MM.1S (cell line): ENCODE results near the gene AGGF1.
"Not testable (repeated sequence)": the region's sequence is repeated elsewhere in the genome, so short reads cannot be mapped to it uniquely, and the experiment has no call there.

ENCODE experiments used
- DNase-seq: peaks from one replicate; pipeline ENCODE4 v3.0.0-alpha.2; 2015
- H2AFZ ChIP-seq: fragments of 300-600 bp; sonication (generic); 2 replicates; pipeline ENCODE4 v1.6.0; 2016; ENCODE audit warnings: antibody characterized with exemption, low read length
- H3F3A ChIP-seq: fragments of 300-600 bp; sonication (generic); 2 replicates; pipeline ENCODE4 v1.6.1; 2016; ENCODE audit warnings: mild to moderate bottlenecking, antibody characterized with exemption, low read length, moderate library complexity, mixed read lengths; ENCODE audit not compliant: insufficient read depth
- H3K27ac ChIP-seq: fragments of 300-600 bp; sonication (generic); 2 replicates; pipeline ENCODE4 v1.5.1; 2016; ENCODE audit warnings: mild to moderate bottlenecking, low read length
- H3K27me3 ChIP-seq: fragments of 300-600 bp; sonication (generic); replicated peaks from 2 replicates; pipeline ENCODE4 v1.6.0; 2016; ENCODE audit warnings: low read length; ENCODE audit not compliant: insufficient read depth
- H3K36me3 ChIP-seq: fragments of 300-600 bp; sonication (generic); replicated peaks from 2 replicates; pipeline ENCODE4 v1.6.1; 2016; ENCODE audit warnings: mild to moderate bottlenecking, low read length, mixed read lengths; ENCODE audit not compliant: insufficient read depth
- H3K4me1 ChIP-seq: fragments of 300-600 bp; sonication (generic); 2 replicates; pipeline ENCODE4 v1.6.1; 2016; ENCODE audit warnings: low read length, mixed read lengths
- H3K4me2 ChIP-seq: fragments of 300-600 bp; sonication (generic); 2 replicates; pipeline ENCODE4 v1.6.0; 2016; ENCODE audit warnings: low read depth, low read length
- H3K4me3 ChIP-seq: fragments of 300-600 bp; sonication (generic); 2 replicates; pipeline ENCODE4 v1.5.1; 2016; ENCODE audit warnings: low read length, mixed read lengths
- H3K79me2 ChIP-seq: fragments of 300-600 bp; sonication (generic); 2 replicates; pipeline ENCODE4 v1.6.1; 2016; ENCODE audit warnings: mixed run types, low read length, mixed read lengths
- H3K9ac ChIP-seq: fragments of 300-600 bp; sonication (generic); 2 replicates; pipeline ENCODE4 v1.6.1; 2016; ENCODE audit warnings: low read length, mixed read lengths
- H3K9me2 ChIP-seq: fragments of 300-600 bp; sonication (generic); replicated peaks from 2 replicates; pipeline ENCODE4 v1.6.1; 2016; ENCODE audit warnings: mild to moderate bottlenecking, low read length, mixed read lengths; ENCODE audit not compliant: insufficient read depth
- H3K9me3 ChIP-seq: fragments of 300-600 bp; sonication (generic); replicated peaks from 2 replicates; pipeline ENCODE4 v1.6.1; 2016; ENCODE audit warnings: mild to moderate bottlenecking, low read length, mixed read lengths; ENCODE audit not compliant: insufficient read depth
- H4K20me1 ChIP-seq: fragments of 300-600 bp; sonication (generic); 2 replicates; pipeline ENCODE4 v1.6.1; 2016; ENCODE audit warnings: mild to moderate bottlenecking, low read length, moderate library complexity, mixed read lengths; ENCODE audit not compliant: insufficient read depth
- EZH2 ChIP-seq: fragments of 300-600 bp; sonication (generic); optimal IDR thresholded peaks from 2 replicates; pipeline ENCODE3; 2017; ENCODE audit warnings: low read depth, mild to moderate bottlenecking, antibody characterized with exemption, low read length, mixed read lengths
- EZH2phosphoT487 ChIP-seq: fragments of 300-600 bp; sonication (generic); IDR thresholded peaks from 2 replicates; pipeline ENCODE4 v1.6.1; 2018; ENCODE audit warnings: antibody characterized with exemption, low read length
- TF ChIP-seq, protein P1 (sequence below): fragments of 300-600 bp; sonication (generic); IDR thresholded peaks from 2 replicates; pipeline ENCODE4 v1.5.1; 2016; ENCODE audit warnings: antibody characterized with exemption, low read length, mixed read lengths

AGGF1 gene

GRCh38 chr5:76994337-76994736 lies 35.9 kb upstream of the AGGF1 start:
- Histone ChIP-seq H3K79me2 (no peaks in the 10 kb centered on the region), H3K9ac (no peak overlapping the region), H3K9me2 (no peaks in the 10 kb centered on the region), H3K4me3 (no peak overlapping the region), H4K20me1 (no peaks in the 10 kb centered on the region), H3F3A (no peaks in the 10 kb centered on the region), H3K36me3 (no peaks in the 10 kb centered on the region), H3K4me2 (no peak overlapping the region), H2AFZ (no peak overlapping the region), H3K9me3 (no peaks in the 10 kb centered on the region), H3K27me3 (no peaks in the 10 kb centered on the region), H3K4me1 (no peaks in the 10 kb centered on the region), H3K27ac (no peak overlapping the region)
- DNase-seq, result no peak
- TF ChIP-seq EZH2phosphoT487 (no peak), EZH2 (no peak)
- TF ChIP-seq, protein P1, sequence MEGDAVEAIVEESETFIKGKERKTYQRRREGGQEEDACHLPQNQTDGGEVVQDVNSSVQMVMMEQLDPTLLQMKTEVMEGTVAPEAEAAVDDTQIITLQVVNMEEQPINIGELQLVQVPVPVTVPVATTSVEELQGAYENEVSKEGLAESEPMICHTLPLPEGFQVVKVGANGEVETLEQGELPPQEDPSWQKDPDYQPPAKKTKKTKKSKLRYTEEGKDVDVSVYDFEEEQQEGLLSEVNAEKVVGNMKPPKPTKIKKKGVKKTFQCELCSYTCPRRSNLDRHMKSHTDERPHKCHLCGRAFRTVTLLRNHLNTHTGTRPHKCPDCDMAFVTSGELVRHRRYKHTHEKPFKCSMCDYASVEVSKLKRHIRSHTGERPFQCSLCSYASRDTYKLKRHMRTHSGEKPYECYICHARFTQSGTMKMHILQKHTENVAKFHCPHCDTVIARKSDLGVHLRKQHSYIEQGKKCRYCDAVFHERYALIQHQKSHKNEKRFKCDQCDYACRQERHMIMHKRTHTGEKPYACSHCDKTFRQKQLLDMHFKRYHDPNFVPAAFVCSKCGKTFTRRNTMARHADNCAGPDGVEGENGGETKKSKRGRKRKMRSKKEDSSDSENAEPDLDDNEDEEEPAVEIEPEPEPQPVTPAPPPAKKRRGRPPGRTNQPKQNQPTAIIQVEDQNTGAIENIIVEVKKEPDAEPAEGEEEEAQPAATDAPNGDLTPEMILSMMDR, result no peak

GRCh38 chr5:76998251-76998650 lies 32.0 kb upstream of the AGGF1 start:
- not testable (repeated sequence) for H3K36me3 ChIP-seq, H3K4me2 ChIP-seq, H2AFZ ChIP-seq, DNase-seq, H3K9me3 ChIP-seq, H3F3A ChIP-seq, H3K9ac ChIP-seq, H3K27me3 ChIP-seq, H3K27ac ChIP-seq, H3K79me2 ChIP-seq, H3K4me1 ChIP-seq, H3K9me2 ChIP-seq, H3K4me3 ChIP-seq, H4K20me1 ChIP-seq

- Histone ChIP-seq H2AFZ (no peak overlapping the region), H3K9ac (no peak overlapping the region), H3K4me1 (peaks cover 4% of the 10 kb centered on the region; the same call in 1 of the 2 replicates), H3K36me3 (no peaks in the 10 kb centered on the region), H3K4me2 (no peak overlapping the region), H4K20me1 (no peaks in the 10 kb centered on the region), H3K9me3 (no peaks in the 10 kb centered on the region), H3F3A (no peaks in the 10 kb centered on the region), H3K27me3 (no peaks in the 10 kb centered on the region), H3K4me3 (no peak overlapping the region), H3K27ac (no peak overlapping the region), H3K79me2 (no peaks in the 10 kb centered on the region), H3K9me2 (no peaks in the 10 kb centered on the region)
- no peak for DNase-seq
- TF ChIP-seq EZH2phosphoT487 (no peak), EZH2 (no peak)
- TF ChIP-seq, protein P1, result no peak
Observed at GRCh38 chr5:76999451-76999850, 30.8 kb upstream of the AGGF1 start.

- Histone ChIP-seq H3K4me3 (no peak overlapping the region), H3K27ac (no peak overlapping the region), H3K9ac (no peak overlapping the region), H3K9me2 (no peaks in the 10 kb centered on the region), H3K27me3 (no peaks in the 10 kb centered on the region), H3K36me3 (no peaks in the 10 kb centered on the region), H3F3A (no peaks in the 10 kb centered on the region), H3K4me2 (no peak overlapping the region), H3K79me2 (no peaks in the 10 kb centered on the region), H3K9me3 (no peaks in the 10 kb centered on the region), H3K4me1 (peaks cover 4% of the 10 kb centered on the region; the same call in 1 of the 2 replicates), H4K20me1 (no peaks in the 10 kb centered on the region), H2AFZ (no peak overlapping the region)
- TF ChIP-seq, protein P1, result no peak
- TF ChIP-seq EZH2 (no peak), EZH2phosphoT487 (no peak)
- DNase-seq, result no peak
Observed at GRCh38 chr5:77003246-77003645, 27.0 kb upstream of the AGGF1 start.
